ENCODE measurements around the gene ADAMTS12. TPM values are rescaled to one million over a fixed set of nuclear protein-coding genes. Genes with fewer than 3 reads are reported as not detected.

ADAMTS12 gene, protein sequence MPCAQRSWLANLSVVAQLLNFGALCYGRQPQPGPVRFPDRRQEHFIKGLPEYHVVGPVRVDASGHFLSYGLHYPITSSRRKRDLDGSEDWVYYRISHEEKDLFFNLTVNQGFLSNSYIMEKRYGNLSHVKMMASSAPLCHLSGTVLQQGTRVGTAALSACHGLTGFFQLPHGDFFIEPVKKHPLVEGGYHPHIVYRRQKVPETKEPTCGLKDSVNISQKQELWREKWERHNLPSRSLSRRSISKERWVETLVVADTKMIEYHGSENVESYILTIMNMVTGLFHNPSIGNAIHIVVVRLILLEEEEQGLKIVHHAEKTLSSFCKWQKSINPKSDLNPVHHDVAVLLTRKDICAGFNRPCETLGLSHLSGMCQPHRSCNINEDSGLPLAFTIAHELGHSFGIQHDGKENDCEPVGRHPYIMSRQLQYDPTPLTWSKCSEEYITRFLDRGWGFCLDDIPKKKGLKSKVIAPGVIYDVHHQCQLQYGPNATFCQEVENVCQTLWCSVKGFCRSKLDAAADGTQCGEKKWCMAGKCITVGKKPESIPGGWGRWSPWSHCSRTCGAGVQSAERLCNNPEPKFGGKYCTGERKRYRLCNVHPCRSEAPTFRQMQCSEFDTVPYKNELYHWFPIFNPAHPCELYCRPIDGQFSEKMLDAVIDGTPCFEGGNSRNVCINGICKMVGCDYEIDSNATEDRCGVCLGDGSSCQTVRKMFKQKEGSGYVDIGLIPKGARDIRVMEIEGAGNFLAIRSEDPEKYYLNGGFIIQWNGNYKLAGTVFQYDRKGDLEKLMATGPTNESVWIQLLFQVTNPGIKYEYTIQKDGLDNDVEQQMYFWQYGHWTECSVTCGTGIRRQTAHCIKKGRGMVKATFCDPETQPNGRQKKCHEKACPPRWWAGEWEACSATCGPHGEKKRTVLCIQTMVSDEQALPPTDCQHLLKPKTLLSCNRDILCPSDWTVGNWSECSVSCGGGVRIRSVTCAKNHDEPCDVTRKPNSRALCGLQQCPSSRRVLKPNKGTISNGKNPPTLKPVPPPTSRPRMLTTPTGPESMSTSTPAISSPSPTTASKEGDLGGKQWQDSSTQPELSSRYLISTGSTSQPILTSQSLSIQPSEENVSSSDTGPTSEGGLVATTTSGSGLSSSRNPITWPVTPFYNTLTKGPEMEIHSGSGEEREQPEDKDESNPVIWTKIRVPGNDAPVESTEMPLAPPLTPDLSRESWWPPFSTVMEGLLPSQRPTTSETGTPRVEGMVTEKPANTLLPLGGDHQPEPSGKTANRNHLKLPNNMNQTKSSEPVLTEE (N-terminal part only)
- total RNA-seq, result 6.9 and 8.3 TPM in 2 replicates

DNA sequence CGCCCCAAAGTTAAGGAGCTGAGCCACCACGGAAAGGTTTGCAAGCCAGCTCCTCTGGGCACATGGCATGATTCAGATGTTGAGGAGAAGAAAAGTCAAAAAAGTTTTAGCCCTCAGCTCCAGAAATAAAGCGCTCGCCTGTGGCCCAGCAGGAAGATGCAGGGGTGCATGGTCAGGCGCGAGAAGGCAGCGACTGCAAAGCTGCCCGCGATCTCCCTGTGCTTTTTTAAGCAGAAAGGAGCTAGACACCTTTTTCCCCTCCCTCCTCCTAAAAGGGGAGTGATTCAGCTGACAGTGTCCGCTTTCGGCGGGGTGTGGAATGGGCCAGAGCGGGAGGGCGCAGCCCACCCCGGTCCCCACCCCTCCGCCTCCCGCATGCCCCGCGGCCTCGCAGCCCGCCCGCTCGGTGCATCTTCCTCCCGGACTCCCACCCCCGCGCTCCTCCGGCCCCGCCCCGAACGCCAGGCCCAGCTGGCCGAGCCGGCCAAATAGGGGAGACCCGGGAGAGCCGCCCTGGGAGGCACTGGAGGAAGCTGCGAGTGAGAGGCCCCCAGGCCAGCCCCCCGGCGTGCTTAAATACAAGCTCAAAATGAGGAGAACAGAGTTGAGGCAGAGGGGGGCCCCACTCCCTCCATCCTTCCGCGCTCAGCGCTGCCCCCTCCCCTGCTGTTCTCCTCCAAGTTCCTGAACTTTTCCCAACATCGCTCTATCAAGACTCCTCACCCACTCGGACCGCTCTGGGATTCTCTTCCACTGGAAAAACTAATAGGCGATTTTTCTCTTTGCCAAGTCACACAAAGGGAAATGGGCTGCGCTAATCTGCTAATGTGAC is at the start of gene ADAMTS12:
ADAMTS12 (minus strand) TSS at position 203 of the 832 bp plus-strand sequence; CDS start at position 69, 134 bp downstream.
- Histone ChIP-seq H3K9me3 (ENCODE audit: low read depth, low read length) (no peaks in the 10 kb centered on the region), H3K4me3 (ENCODE audit: insufficient read depth, low read length) (peak within 1 kb of the TSS; percentile 82), H3K79me2 (ENCODE audit: insufficient read depth, low read length) (peaks cover 43% of the 10 kb centered on the region), H3K4me1 (ENCODE audit: insufficient read depth, low read length) (peaks cover 57% of the 10 kb centered on the region), H2AFZ (ENCODE audit: low read length) (peak within 1 kb of the TSS; percentile 51), H3K27ac (ENCODE audit: low read depth, low read length) (peak within 1 kb of the TSS; percentile 84), H3K27me3 (ENCODE audit: insufficient read depth, low read length) (no peaks in the 10 kb centered on the region), H3K4me2 (ENCODE audit: insufficient read depth, low read length) (peak within 1 kb of the TSS; percentile 95), H4K20me1 (ENCODE audit: insufficient read depth, low read length) (peaks cover 26% of the 10 kb centered on the region), H3K36me3 (ENCODE audit: insufficient read depth, low read length) (no peaks in the 10 kb centered on the region)
- TF ChIP-seq, protein P1, sequence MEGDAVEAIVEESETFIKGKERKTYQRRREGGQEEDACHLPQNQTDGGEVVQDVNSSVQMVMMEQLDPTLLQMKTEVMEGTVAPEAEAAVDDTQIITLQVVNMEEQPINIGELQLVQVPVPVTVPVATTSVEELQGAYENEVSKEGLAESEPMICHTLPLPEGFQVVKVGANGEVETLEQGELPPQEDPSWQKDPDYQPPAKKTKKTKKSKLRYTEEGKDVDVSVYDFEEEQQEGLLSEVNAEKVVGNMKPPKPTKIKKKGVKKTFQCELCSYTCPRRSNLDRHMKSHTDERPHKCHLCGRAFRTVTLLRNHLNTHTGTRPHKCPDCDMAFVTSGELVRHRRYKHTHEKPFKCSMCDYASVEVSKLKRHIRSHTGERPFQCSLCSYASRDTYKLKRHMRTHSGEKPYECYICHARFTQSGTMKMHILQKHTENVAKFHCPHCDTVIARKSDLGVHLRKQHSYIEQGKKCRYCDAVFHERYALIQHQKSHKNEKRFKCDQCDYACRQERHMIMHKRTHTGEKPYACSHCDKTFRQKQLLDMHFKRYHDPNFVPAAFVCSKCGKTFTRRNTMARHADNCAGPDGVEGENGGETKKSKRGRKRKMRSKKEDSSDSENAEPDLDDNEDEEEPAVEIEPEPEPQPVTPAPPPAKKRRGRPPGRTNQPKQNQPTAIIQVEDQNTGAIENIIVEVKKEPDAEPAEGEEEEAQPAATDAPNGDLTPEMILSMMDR (IDR thresholded peaks at IDR 0.05; ENCODE audit: extremely low read depth, low read depth, low read length), result no peak
- DNase-seq (ENCODE audit: insufficient read length, low spot score, missing footprints), result peak; percentile 93

DNA sequence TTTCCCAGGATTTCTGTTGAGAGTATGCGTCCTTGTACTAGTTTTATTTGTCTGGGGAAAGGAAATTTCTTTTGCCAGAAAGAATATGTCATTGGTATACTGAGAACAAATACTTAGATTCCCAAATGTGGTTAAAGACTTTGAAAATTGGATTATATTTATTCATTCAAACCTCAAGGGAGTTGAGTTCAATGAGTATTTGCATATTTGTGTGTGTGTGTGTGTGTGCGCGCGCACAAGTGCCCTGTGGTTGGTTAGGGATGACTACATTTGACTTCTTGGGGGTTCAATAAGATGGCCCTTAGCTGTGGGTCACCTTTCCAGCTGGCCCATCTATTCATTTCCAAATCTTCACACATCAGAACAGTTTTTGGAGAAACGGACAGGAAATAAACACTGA is 49.3 kb upstream of the ADAMTS12 start:
- TF ChIP-seq, protein P1 (IDR thresholded peaks at IDR 0.05; ENCODE audit: extremely low read depth, low read depth, low read length), result no peak
- Histone ChIP-seq H3K79me2 (ENCODE audit: insufficient read depth, low read length) (no peaks in the 10 kb centered on the region), H4K20me1 (ENCODE audit: insufficient read depth, low read length) (no peaks in the 10 kb centered on the region), H3K27ac (ENCODE audit: low read depth, low read length) (no peak overlapping the region), H3K4me3 (ENCODE audit: insufficient read depth, low read length) (no peak overlapping the region), H3K36me3 (ENCODE audit: insufficient read depth, low read length) (no peaks in the 10 kb centered on the region), H2AFZ (ENCODE audit: low read length) (no peak overlapping the region), H3K4me1 (ENCODE audit: insufficient read depth, low read length) (peaks cover 7% of the 10 kb centered on the region), H3K9me3 (ENCODE audit: low read depth, low read length) (no peaks in the 10 kb centered on the region), H3K27me3 (ENCODE audit: insufficient read depth, low read length) (peaks cover 79% of the 10 kb centered on the region), H3K4me2 (ENCODE audit: insufficient read depth, low read length) (no peak overlapping the region)
- DNase-seq (ENCODE audit: insufficient read length, low spot score, missing footprints), result no peak

DNA sequence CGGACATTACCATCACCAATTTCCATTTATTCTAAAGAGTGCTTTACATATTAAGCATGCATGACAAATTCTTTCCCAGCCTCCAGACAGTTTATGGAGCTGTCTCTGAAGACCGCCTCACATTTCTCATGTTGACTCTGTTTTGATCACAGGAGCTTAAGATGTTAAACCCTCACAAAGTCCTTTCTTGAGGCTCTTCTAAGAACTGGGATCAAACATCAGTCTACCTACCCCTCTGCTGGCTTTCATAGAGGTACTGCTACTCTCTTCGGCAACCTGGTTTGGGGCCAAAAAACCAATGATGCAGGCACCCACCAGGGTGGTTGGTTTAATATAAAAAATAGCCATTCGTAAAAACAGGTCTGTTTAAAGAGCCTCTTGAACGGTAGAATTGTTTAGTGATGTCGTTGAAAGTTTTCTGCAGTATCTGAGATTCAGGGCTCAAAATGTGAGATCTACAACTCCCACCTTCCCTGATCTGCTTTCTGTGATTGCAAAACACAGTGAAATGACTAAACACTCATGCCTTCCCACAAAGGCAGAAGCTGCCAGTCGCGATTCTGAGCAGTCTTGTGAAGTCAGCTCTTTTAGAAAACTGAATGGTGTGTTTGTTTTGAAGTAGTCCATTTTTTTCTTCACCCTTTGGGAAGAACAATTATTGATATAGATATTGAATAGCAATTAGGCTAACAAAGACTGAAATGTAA is 47.9 kb upstream of the ADAMTS12 start:
- H2AFZ ChIP-seq (ENCODE audit: low read length), result no peak overlapping the region
- no peaks in the 10 kb centered on the region for H3K9me3 ChIP-seq (ENCODE audit: low read depth, low read length)
- H3K27ac ChIP-seq (ENCODE audit: low read depth, low read length), result no peak overlapping the region
- H4K20me1 ChIP-seq (ENCODE audit: insufficient read depth, low read length), result no peaks in the 10 kb centered on the region
- H3K4me1 ChIP-seq (ENCODE audit: insufficient read depth, low read length), result peaks cover 11% of the 10 kb centered on the region
- peak; percentile 90 for DNase-seq (ENCODE audit: insufficient read length, low spot score, missing footprints)
- H3K4me2 ChIP-seq (ENCODE audit: insufficient read depth, low read length), result no peak overlapping the region
- H3K36me3 ChIP-seq (ENCODE audit: insufficient read depth, low read length), result no peaks in the 10 kb centered on the region
- no peak overlapping the region for H3K4me3 ChIP-seq (ENCODE audit: insufficient read depth, low read length)
- TF ChIP-seq, protein P1 (IDR thresholded peaks at IDR 0.05; ENCODE audit: extremely low read depth, low read depth, low read length), result no peak
- peaks cover 65% of the 10 kb centered on the region for H3K27me3 ChIP-seq (ENCODE audit: insufficient read depth, low read length)
- H3K79me2 ChIP-seq (ENCODE audit: insufficient read depth, low read length), result no peaks in the 10 kb centered on the region
